Hematopoietic multipotent progenitor cell treated with erythropoietin and hydrocortisone succinate and interleukin-3 and kit ligand, for 17 days (in vitro differentiated cells): Measurements from ENCODE around the gene IL18RAP.

Source experiments
- DNase-seq: peaks from one replicate; pipeline ENCODE4 v3.0.0-alpha.2; 2015; ENCODE audit warnings: low spot score

IL18RAP gene

DNA sequence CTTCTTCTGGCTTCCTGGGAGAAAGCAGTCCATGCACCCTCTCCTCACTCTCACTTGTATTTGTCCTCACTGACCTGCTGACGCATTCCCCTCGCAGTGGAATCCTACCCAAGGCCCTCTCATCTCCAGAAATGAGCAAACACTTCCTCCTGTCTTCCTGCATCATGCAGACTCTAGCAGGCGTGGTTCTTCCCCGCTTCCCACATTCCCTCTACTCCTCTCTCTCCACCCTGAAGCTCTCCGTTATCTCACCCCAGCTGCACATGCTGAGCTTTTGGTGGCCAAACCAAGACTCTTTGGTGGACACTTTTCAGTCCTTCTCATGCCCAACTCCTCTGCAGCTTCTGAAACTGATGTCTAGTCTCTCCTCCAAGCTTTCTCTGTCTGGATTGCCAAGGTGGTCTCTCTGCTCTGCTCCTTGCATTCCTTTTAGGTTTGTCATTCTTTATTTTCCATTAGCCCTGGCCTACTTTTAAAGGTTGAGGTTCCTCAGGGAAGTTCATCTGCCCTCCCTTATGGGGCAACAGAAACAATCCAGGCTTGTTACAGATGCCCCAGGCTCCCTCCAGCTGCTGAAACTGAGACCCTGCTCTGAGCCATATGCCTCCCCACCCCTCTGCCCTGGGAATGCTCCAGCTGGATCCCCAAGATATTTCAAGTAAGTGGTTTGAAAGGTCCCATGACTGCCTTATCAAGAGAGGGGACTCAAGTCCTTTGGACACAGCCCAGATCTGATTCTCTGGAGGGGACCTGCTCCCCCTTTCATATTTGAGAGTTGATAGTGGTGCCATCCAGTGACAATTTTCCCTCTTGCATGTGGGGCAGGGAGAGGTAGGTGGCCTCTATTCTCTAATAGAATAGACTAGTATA, 835 bp upstream of the IL18RAP start:
- no peak for DNase-seq

DNA sequence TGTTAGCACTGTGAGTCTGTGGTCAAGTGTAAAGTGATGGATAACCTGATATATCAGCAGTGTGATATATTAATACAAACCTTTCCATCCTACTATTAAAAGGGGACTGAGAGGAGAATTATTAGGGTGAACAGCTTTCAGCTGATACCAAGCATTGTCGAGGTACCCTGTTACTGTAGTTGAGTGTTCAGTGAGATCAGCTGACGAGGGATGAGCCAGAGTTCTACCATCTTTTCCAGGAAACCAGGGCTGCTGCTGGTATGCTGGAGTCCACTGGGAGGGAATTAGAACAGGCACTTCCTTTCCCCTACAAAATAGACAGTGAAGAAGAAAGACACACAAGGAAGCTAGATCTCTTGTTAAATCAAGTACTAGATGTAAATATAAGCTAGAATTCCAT, 408 bp downstream of the IL18RAP start:
- no peak for DNase-seq

DNA sequence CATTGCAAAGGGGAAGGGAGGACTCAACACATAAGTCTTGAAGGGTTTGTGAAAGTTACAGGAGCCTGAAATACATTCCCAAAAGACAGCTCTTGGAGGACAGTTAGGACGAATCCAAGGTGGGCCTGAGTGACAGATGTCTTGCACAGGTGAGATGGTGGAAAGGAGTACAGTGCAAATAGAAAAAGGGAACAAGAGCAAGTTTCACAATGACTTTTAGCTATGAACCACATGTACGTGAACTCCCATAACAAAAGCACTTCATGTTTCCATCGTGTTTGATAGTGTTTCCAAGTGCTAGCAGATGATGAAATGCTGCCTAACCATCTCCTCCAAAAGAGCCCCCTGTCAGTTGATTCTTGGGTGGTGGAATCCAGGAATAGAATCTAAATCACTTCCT, 1.8 kb downstream of the IL18RAP start:
- no peak for DNase-seq

DNA sequence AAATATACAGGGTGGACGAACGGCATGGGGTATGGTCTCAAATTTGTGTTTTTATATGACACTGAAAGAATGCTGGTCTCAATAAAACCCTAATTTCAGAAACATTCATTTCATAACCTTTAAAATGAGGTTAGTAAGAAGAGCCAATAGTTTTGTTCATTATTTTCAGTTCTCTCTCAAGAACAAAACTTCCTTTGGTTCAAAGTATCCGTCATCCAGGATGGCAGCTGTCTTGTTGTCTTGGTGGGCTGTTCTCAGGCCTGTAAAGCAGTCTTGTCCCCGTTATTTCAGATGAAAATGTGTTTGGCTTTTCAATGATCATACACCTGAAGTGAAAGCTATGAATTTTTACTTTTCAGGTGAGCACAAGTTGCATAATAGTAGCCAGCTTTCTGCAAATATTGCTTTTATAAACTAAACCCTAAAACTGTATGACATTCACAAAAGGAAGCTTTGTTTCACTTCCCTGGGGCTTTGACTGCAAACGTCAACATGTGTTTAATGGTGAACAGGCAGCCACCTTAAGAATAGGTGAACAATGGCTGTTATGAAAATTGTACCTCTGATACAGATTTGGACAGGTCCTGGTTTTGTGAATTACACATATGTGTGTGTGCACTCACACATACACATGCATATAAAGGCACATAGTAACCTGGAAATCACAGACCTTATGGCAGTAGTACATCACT, 2.6 kb downstream of the IL18RAP start:
- no peak for DNase-seq

DNA sequence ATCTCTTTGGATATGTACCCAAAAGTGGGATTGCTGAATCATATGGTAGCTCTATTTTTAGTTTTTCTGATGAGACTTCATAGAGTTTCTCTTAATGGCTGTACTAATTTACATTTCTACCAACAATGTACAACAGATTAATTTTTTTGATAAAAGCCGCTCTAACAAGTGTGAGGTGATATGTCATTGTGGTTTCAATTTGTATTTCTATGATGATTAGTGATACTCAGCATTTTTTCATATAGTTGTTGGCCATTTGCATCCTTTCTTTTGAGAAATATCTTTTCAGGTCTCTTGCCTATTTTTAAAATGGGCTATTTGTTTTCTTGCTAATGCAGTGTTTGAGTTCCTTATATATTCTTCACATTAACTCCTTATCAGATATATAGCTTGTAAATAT, 4.3 kb downstream of the IL18RAP start:
- DNase-seq: no peak

DNA sequence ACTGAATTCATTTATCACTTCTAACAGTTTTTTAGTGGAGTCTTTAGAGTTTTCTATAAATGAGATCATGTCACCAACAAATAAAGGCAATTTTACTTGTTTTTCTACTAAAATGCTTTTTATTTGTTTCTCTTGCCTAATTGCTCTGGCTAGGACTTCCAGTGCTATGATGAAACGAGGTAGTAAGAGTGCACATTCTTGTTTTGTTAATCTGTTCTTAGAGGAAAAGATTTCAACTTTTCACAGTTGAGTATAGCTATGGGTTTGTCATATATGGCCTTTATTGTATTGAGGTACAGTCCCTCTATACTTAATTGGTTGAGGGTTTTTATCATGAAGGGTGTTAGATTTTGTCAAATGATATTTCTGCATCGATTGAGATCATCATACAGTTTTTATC, 5.6 kb downstream of the IL18RAP start:
- DNase-seq: no peak

DNA sequence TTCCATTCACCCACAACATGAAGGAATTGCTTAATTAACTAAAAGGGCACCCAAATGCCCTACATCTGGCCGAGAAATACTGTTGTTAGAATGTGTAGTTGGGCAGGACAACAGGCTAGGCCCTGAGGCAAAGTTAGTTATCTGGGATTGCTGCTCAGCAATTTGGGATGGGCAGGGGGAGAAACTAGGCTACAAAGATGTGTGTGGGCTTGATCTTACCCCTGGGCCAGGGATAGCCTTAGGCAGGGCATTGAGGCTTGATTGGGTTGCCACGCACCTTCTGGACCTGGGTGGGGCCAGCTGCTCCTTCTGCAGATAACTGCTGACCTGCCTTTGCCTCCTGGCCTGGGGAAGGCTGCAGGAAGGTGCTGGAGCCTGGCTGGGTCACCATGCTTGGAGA, 9.4 kb downstream of the IL18RAP start:
- no peak for DNase-seq

DNA sequence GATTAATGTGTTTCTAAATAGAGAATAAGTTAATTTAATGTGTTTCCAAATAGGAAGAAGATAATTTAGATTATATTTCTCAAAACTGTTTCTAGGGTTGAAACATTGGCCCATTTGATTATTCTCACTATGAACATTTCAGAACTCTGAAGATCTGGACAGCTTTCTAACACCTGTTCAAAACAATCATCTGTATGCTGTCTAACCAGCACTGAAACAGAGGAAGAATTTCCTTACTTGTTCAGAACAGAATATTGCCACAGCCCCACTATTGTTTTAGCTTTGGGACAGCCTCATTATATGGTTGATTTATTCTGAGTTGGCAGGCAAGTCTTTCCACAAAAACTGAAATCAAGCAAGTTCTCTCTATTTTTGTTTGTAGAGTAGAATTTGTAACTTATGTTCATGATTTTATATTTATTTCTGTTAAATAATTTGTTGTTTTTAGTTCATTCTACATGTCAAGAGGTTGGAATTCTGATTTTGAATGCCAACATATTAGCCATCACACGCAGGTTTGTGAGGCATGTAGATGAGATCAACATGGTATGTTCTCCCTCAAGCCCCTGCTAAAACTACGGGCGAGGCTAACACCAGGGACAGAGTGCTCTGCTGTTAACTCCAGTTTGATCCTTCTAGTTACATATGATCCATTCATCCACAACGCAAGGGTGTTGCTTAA, 11.2 kb downstream of the IL18RAP start:
- no peak for DNase-seq

DNA sequence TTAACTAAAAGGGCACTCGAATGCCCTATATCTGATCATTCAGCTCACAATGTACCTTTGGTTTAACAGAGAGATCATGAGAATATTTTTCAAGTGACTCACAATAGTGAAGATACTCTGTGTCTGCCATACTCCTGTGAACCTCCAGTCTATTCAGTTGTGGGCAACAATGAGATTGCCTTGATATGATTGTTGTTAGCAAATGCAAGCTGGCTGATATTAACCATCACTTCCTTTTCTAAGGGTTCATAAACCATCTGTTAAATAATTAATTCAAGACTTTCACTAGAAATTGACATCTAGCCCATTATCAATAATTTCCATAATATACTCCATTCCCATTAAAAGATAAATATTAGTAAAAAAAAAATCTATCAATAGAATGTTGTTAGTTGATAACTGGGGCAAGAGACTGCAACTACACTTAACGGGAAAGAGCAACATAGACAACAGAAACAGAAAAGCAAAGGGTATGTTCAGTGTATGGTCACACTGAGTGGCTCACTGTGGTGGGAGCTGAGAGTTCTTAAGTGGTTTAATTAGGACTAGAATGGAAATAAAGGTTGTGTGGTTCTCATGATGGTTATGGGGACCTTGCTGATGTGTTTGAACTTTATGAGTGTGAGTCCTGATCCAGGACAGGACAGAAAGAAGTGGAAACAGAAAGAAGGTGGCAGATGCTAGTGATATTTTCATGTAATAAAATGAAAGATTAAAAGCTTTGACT, 11.9 kb downstream of the IL18RAP start:
- no peak for DNase-seq

DNA sequence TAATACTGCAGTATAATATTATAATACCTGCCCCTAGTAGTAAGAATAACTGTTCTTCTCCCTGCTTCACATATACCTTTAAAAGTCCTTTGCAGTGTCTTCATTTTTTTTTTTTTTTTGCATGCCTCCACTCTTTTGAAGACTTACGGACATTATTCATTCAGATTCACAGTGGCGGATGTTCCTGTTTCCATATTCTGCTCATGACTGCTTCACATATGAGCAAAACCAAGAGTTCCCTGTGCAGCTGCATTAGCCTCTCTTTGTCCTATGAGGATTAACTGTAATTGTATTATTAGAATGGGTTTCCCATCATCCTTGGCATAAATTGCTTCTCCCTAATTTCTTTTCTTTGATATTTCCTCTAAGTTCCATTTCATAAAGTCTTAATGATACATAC, 12.8 kb downstream of the IL18RAP start:
- no peak for DNase-seq

DNA sequence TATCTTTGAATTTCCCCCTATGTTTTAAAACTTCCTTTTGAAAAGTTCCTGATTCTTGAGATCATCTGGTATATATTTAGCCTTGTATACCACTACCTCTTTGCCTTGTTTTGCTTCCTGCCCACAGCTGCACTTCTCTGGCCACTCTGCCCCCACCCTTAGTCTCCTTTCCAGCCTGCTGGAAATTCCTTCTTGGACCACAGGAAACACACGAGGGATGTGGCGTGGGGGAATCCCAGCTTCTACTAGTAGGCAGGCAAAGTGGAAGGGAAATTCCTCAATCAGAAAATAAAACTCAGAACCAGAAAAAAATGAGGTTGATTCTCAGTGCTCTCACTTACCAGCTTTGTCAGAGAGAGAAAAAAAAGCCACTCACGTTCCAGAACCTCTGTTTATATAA, 13.4 kb downstream of the IL18RAP start:
- no peak for DNase-seq

DNA sequence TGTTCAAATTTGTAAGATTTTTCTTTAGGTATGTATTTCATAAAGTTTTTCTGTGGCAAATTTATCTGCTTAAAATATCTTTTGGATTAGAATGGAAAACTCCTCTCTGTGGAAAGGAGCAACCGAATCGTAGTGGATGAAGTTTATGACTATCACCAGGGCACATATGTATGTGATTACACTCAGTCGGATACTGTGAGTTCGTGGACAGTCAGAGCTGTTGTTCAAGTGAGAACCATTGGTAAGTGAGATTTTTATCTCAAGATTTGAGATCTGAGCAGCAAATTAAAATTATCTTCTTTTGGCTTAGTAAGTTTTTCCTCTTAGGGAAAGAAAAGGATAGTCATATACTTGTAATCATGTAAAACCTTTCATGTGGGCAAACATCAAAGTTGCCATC, 14.2 kb downstream of the IL18RAP start:
- DNase-seq: no peak

DNA sequence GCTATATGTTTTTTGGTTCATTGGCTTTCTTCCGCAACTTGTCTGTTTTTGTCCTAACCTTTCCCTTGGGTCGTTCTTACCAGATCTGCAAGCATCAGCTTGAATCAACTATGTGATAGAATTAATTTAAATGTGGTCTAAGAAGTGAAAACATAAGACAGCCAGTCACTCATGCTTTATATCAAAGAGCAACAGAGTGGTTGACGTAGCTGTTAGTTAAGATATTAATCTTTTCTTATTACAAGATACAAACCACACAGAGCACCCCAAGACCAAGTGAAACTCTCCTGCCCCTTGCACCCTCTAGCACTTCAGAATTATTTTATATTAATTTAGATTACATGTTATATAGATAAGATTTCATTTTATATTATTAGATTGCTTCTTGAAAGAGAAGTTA, 15.2 kb downstream of the IL18RAP start:
- DNase-seq: no peak

DNA sequence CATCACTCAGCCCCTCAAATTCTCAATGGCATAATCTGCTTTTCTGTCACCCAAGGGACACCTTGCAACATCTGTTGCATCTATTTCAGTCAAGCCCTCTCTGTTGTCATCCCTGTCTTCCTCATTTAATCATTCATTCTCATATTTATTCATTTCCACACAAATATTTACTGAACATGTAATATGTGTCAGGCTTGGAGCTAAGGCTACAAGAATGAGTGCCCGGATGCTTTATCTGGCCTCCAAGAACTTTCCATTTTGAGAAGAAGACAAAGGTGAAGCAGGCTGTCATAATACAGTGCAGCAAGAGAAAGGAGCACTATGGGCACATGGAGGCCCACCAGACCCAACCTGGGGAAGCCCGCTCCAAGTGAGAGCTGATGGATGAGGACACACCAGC, 15.6 kb downstream of the IL18RAP start:
- no peak for DNase-seq

DNA sequence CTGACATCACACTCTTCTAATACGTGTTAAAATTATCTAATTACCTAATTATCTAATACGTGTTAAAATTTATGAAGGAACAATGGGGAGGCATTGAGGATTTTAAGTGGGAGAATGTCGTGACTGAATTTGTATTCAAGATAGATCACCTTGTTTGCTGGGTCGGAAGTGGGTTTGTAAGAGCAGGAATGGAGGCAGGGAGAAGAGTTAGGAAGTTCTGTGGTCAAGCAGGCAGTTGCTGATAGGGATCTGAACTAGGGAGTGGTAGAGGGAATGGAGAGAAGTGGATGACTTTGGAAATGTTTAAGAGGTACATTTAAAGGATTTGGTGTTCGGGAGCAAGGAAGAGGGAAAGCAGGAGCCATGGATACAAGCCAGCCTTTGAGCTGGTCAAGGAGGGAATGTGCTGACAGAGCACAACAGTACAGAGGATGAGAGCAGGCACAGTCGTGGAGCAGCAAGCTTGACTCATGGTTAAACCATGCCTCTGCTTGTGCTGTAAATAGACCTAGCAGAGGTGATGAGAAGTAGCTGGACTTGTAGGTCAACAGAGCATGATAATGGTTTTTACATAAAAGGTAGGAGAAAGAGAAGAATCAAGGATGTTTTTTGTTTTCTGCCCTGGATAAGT, 16.2 kb downstream of the IL18RAP start:
- no peak for DNase-seq

DNA sequence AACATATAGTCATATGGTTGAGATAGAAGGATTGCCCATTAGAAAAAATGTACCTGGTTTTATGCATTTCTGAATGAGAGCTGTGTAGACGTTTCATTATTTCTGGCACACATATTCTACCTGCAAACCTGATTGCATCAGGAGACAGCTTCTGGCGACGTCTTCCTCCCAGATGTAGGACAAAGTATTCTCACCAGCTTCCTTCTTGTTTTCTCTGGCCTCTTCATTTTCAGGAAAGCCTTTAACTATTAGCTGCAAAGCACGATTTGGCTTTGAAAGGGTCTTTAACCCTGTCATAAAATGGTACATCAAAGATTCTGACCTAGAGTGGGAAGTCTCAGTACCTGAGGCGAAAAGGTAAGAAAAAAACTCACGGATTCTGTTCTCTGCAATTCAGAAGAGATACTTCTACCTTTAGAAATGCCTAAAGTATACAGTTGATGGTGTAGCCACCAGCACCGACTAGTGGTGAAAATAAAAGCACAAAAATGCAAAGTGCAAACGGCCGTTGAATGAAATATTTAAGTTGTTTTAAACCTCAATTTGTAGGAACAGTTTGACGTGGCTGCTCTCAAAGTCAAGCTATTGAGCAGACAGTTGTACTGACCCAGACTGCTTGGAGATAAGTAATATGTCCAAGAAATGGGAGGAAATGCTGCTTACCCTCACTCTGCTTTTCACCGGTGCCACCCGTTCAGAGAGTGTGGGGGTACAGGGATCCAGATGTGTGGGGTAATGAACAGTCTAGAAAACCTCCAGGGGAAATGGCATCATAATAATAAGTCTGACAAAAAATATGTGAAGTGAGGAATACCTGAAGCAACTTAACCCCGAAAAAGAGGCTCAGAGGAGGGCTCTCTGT, 20.2 kb downstream of the IL18RAP start:
- no peak for DNase-seq

DNA sequence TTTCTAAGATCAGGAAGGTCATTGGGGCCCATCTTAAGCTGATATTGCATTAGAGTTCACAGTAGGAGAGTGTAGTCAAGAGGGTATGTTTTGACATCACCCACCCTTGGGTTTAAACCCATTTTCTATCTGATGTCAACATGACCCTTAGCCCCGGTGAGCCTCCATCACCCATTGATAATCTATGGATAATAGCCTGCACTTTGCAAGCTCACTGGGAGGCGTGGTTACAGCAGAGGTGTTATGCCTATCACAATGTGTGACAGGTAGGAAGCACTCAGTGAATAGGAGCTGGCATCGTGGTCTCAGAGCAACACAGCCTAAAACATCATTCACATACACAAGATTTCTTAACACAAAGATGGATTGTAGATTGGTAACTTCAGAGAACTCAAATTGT, 21.3 kb downstream of the IL18RAP start:
- no peak for DNase-seq

DNA sequence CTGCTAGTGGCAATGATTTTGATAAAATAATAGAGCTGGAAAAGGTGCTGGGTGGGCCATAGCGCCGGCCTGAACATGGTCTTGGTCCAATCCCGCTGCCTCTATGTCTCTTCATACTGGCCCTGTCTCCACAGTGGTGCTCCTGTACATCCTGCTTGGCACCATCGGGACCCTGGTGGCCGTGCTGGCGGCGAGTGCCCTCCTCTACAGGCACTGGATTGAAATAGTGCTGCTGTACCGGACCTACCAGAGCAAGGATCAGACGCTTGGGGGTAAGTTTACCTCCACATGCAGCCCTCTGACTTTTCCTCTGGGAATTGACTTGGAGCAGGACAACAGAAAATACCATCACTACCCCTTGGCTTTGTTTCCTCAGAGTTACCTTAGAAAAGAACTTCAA, 24.0 kb downstream of the IL18RAP start:
- DNase-seq: no peak

DNA sequence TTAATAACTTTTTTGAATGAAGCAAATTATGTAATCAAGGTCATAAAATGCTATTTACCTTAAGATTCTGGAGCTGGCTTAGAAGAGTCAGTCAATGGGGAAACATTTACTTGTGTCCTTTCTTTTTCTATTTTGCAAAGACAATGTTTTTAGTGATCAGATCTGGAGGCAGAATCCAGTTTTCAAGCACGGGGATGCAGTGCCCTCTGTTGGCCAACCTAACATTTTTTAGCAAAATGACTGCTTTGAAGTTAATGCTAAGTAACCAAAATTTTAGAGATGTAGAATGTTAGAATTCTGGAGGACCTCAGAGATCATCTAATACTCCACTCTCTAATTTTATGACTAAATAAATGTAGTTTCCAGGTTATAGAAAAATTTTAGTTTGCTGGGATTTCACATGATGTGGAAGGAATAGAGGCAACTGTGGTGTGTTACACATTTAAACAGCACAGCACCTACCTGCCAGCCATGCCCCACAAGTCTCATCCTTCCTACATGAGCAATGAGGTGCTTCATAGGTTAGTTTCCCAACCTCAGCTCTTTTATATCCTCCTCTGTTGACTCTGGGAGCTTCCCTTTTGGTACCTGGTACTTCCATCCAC, 26.5 kb downstream of the IL18RAP start:
- no peak for DNase-seq

DNA sequence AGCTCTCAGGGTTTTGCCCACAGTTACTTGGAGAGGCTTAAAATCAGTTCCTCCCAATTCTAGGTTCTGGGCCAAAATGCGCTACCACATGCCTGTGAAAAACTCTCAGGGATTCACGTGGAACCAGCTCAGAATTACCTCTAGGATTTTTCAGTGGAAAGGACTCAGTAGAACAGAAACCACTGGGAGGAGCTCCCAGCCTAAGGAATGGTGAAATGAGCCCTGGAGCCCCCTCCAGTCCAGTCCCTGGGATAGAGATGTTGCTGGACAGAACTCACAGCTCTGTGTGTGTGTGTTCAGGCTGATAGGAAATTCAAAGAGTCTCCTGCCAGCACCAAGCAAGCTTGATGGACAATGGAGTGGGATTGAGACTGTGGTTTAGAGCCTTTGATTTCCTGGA, 29.0 kb downstream of the IL18RAP start:
- DNase-seq: no peak

DNA sequence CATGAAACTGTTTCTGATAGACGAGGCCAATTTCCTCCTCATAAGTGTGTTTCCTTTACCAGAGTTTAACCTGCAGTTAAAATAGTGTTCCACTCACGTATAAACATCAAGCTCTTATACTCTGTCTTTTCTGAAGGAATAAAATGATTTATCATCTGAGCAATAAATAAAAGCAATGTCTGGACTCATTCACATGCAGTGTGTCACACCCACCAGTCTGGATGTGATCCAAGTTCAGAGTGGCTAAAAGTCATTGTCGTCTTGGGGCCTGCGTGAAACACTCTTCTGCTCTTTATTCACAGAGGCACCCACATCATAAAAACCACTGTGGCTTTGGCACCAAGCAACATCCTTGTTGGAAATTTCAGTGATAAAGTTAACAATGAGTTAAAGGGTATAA, 30.5 kb downstream of the IL18RAP start:
- DNase-seq: no peak
